Thoracic aorta (tissue), 2 donors: ENCODE data around the gene PSMA5. TPM values are rescaled to one million over a fixed set of nuclear protein-coding genes. Genes with fewer than 3 reads are reported as not detected.
"Not testable (repeated sequence)": the region's sequence is repeated elsewhere in the genome, so short reads cannot be mapped to it uniquely, and the experiment has no call there.

Experiments
- ATAC-seq: fragments of 150-250 bp; one replicate; pipeline ENCODE4 v1.8.0; 2017; ENCODE audit warnings: low read depth; ENCODE audit not compliant: insufficient number of reproducible peaks, low FRiP score
- DNase-seq: peaks from one replicate; pipeline ENCODE4 v3.0.0-alpha.2; 2020; ENCODE audit warnings: low spot score
- H3K27ac ChIP-seq, 2 donors: fragments of 200-600 bp; sonication (generic); 1 replicate in 1 of 2; 2 replicates in 1 of 2; pipeline ENCODE4 v1.5.1; 2016; ENCODE audit warnings: mild to moderate bottlenecking in 2 of 2, moderate library complexity in 2 of 2
- H3K27me3 ChIP-seq: fragments of 200-600 bp; sonication (generic); replicated peaks from 2 replicates; pipeline ENCODE4 v1.6.0; 2016; ENCODE audit warnings: mild to moderate bottlenecking; ENCODE audit not compliant: insufficient read depth
- H3K36me3 ChIP-seq: fragments of 200-600 bp; sonication (generic); one replicate; pipeline ENCODE4 v1.5.1; 2016
- H3K4me1 ChIP-seq, 2 donors: fragments of 200-600 bp; sonication (generic); 1 replicate in 1 of 2; 2 replicates in 1 of 2; pipeline versions ENCODE4 v1.5.1 to v1.6.0; 2016; ENCODE audit warnings: low read depth in 2 of 2, mild to moderate bottlenecking in 1 of 2; ENCODE audit not compliant: control insufficient read depth in 1 of 2
- H3K4me3 ChIP-seq: fragments of 200-600 bp; sonication (generic); 2 replicates; pipeline ENCODE4 v1.5.1; 2016; ENCODE audit warnings: mild to moderate bottlenecking
- H3K9me3 ChIP-seq: fragments of 200-600 bp; sonication (generic); 2 replicates; pipeline ENCODE4 v1.5.1; 2016
- total RNA-seq, 2 donors: library from RNA; depleted of rRNA; stranded (reverse); fragments of >200 nt; gene quantifications; one replicate each; pipeline versions ENCODE4 v1.1.0 to v1.2.3, GENCODE V29; 2016
- TF ChIP-seq, protein P1 (sequence below): fragments of 200-600 bp; sonication (generic); IDR thresholded peaks from one replicate; pipeline ENCODE4 v1.5.1; 2019; ENCODE audit warnings: antibody characterized with exemption

The PSMA5 gene
- total RNA-seq, 2 donors from 2014 or later = 17.3 to 20.1 TPM

- ATAC-seq (no peak), DNase-seq (no peak)
- Histone ChIP-seq H3K4me1 (peaks cover 33 to 47% of the 10 kb centered on the region in 2 donors), H3K27me3 (no peaks in the 10 kb centered on the region), H3K9me3 (no peaks in the 10 kb centered on the region), H3K27ac (peak overlapping the region; percentile 88 to 92), H3K36me3 (no peaks in the 10 kb centered on the region), H3K4me3 (peak overlapping the region; percentile 79)
- TF ChIP-seq, protein P1, sequence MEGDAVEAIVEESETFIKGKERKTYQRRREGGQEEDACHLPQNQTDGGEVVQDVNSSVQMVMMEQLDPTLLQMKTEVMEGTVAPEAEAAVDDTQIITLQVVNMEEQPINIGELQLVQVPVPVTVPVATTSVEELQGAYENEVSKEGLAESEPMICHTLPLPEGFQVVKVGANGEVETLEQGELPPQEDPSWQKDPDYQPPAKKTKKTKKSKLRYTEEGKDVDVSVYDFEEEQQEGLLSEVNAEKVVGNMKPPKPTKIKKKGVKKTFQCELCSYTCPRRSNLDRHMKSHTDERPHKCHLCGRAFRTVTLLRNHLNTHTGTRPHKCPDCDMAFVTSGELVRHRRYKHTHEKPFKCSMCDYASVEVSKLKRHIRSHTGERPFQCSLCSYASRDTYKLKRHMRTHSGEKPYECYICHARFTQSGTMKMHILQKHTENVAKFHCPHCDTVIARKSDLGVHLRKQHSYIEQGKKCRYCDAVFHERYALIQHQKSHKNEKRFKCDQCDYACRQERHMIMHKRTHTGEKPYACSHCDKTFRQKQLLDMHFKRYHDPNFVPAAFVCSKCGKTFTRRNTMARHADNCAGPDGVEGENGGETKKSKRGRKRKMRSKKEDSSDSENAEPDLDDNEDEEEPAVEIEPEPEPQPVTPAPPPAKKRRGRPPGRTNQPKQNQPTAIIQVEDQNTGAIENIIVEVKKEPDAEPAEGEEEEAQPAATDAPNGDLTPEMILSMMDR = no peak
Measured at GRCh38 chr1:109395602-109396512, 30.4 kb downstream of the PSMA5 start.

DNA sequence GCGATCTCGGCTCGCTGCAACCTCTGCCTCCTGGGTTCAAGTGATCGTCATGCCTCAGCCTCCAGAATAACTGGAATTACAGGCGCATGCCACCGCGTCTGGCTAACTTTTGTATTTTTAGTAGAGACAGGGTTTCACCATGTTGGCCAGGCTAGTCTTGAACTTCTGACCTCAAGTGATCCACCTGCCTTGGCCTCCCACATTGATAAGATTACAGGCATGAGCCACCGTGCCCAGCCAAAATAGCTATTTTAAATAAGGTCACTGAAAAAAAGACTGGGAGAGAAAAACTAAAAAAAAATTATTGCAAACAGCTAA, 31.0 kb downstream of the PSMA5 start:
- DNase-seq, H3K9me3 ChIP-seq, ATAC-seq, H3K36me3 ChIP-seq, H3K27me3 ChIP-seq: not testable (repeated sequence)
- Histone ChIP-seq H3K4me1 (peaks cover 35 to 54% of the 10 kb centered on the region in 2 donors), H3K27ac (peak overlapping the region; percentile 88 to 92), H3K4me3 (peak overlapping the region; percentile 79)

DNA sequence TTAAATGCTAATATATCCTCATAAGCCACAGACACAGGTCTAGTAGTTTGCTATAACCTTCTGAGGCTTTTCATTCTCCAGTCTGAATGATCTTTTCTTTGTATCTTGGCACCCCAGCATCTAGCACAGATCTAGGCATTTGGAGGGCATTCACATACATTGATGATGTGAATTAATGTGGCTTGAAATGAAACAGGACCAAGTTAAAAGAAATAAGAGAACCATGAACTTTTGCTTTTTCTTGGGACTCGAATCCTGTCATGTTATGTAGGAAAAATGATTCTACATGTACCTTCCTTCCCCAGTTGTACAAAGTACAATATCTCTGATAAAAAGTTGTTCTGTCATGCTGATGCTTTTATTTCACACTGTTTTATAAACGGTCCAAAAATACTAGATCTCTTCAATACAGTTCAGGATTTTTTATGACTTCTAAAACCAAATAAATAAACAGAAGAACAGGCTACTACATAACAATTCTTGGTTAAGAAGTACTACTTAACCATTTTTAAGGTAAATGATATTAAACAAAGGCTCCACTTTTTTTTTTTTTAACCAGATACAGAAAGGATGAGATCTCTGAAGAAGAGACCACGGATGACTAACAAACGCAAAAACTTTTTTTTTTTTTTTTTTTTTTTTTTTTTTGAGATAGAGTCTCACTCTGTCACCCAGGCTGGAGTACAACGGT, 31.5 kb downstream of the PSMA5 start:
- H3K4me1 ChIP-seq = peaks cover 40 to 59% of the 10 kb centered on the region in 2 donors
- no peak for DNase-seq

DNA sequence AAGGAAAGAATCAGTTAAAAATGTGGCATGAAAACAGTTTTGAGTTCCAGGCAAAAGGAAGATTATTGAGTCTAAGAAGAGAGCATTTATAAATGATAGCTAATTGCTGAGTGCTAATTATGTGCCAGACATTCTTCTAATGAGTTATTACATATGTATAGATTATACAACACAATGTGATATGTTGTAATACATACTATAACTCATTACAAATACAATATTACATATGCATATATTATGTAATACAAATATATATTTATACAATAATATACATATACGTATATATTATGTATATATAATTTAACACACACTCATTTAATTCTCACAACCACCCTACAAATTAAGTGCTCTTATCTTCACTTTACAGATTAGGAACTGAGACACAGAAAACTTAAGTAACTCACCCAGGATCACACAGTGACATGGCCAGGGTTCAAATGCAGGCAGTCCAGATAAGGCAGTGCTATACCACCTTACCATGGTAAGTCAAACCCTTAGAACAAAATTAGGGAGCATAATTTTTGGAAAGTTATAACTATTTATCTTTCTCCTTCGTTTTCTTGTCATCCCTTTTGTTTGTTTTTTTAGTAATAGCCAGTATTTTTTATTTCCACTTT, 32.5 kb downstream of the PSMA5 start:
- Histone ChIP-seq H3K4me1 (peaks cover 48 to 68% of the 10 kb centered on the region in 2 donors), H3K4me3 (peak overlapping the region; percentile 79), H3K27ac (peak overlapping the region; percentile 88 to 92), H3K27me3 (no peaks in the 10 kb centered on the region), H3K9me3 (no peaks in the 10 kb centered on the region), H3K36me3 (no peaks in the 10 kb centered on the region)
- TF ChIP-seq, protein P1 = no peak
- ATAC-seq (no peak), DNase-seq (no peak)

More for the DNA sequence above, 31.5 kb downstream of the PSMA5 start:
- H3K27ac ChIP-seq = peak overlapping the region; percentile 88 to 92
- no peaks in the 10 kb centered on the region for H3K36me3 ChIP-seq
- H3K4me3 ChIP-seq = peak overlapping the region; percentile 79
- H3K9me3 ChIP-seq = no peaks in the 10 kb centered on the region
- TF ChIP-seq, protein P1 = no peak
- ATAC-seq = no peak
- no peaks in the 10 kb centered on the region for H3K27me3 ChIP-seq

DNA sequence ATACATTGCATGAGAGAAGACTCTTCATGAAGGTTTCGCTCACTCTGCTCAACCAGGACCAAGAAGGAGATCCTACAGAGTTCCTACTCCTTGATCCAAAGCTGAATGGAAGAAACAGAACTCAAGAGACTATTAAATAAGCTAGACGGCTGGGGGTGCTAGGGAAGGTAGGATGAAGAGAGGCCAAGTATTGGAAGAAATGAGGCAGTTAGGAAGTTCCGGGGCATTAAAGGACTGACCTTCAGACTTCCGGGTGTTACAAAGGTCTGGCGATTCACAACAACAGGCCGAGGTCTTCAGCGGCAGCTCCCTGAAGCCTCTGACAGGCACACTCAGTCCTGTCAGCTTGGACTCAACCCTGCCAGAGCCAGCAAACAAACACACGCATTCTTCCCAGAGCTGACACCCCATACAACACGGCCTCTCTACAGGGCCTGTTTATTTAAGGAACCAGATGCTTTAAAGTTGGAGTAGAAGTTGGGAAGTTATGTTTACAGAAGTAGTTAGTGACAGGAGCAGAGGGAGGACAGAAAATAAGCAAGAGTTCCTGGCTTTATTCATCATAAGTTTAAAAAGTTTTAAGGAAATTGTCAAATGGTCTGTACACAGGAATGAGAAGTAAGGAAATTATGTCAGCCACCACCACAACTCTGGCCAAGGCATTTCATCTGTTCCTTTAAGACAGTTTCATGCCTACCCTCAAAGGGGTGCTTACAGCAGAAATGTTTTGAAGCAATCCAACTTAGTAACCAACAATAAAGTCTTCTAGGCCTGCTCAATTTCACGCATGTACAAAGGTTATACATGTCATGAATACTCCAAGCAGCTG, 33.2 kb downstream of the PSMA5 start:
- ATAC-seq (no peak), DNase-seq (no peak)
- H3K4me1 ChIP-seq = peaks cover 50 to 70% of the 10 kb centered on the region in 2 donors

More for the DNA sequence above, 33.2 kb downstream of the PSMA5 start:
- Histone ChIP-seq H3K27ac (peak overlapping the region; percentile 88 to 89), H3K9me3 (no peaks in the 10 kb centered on the region), H3K27me3 (no peaks in the 10 kb centered on the region), H3K4me3 (peak overlapping the region; percentile 63), H3K36me3 (no peaks in the 10 kb centered on the region)
- TF ChIP-seq, protein P1 = no peak
